IMR-90 (cell line): Measurements from ENCODE around the gene CUL1.

Source experiments
- BHLHE40 ChIP-seq: fragments of 150-350 bp; IDR thresholded peaks from 2 replicates; pipeline ENCODE4 v1.6.1; 2016; ENCODE audit warnings: mild to moderate bottlenecking, low read depth, low read length
- CTCF ChIP-seq: conservative IDR thresholded peaks from 2 replicates; pipeline ENCODE4 v1.5.1; 2012; ENCODE audit warnings: mild to moderate bottlenecking, low read depth, low read length, improper control_type of control experiment
- POLR2A ChIP-seq: IDR thresholded peaks from 2 replicates; pipeline ENCODE4 v1.6.1; 2012; ENCODE audit warnings: mild to moderate bottlenecking, low read depth, low read length

- no peak for TF ChIP-seq CTCF
- no peak for TF ChIP-seq POLR2A
- no peak for TF ChIP-seq BHLHE40
Measured at GRCh38 chr7:148693651-148694050, 5.1 kb upstream of the CUL1 start.
